DMS114 treated with DMSO at 0.1 percent for 48 hours (cell line): ENCODE results near the gene HAUS5.
"Not testable (repeated sequence)": the region's sequence is repeated elsewhere in the genome, so short reads cannot be mapped to it uniquely, and the experiment has no call there.

ENCODE experiments used
- DNase-seq: peaks from one replicate; lab custom pipeline; 2025; ENCODE audit not compliant: unreplicated experiment; lab: John Stamatoyannopoulos, UW

Gene HAUS5, protein sequence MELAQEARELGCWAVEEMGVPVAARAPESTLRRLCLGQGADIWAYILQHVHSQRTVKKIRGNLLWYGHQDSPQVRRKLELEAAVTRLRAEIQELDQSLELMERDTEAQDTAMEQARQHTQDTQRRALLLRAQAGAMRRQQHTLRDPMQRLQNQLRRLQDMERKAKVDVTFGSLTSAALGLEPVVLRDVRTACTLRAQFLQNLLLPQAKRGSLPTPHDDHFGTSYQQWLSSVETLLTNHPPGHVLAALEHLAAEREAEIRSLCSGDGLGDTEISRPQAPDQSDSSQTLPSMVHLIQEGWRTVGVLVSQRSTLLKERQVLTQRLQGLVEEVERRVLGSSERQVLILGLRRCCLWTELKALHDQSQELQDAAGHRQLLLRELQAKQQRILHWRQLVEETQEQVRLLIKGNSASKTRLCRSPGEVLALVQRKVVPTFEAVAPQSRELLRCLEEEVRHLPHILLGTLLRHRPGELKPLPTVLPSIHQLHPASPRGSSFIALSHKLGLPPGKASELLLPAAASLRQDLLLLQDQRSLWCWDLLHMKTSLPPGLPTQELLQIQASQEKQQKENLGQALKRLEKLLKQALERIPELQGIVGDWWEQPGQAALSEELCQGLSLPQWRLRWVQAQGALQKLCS

DNA sequence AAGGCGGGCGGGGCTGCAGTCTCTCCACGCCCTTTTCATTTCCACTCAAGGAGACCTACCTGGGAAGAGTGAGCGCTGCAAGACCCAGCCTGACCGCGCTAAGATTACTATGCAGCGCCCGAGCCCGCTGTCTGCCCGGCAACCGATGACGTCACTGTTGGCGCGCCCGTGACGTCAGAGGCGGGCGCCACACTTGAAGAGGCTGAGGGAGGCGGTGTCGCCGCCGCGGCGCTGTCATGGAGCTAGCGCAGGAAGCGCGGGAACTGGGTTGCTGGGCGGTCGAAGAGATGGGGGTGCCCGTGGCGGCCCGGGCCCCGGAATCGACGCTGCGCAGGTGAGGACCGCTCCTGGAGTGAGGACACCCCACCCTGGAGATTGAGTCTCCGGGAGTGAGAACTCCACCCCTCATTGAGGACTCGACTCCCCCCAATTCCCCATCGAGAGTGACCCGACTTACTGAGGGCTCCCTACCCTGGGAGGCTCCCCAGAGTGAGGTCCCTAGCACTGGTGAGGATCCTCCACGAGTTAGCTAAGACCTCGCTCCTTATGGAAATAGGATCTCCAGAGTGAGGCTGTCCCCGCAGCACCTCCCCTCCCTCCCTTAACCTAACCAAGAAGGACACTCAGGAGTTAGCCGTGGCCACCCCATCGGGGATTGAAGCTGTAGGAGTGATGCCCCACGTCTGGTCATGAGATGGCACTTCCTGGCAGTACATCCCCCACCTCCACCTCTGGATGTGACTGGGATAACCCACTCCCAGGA, at the start of gene HAUS5:
HAUS5 (plus strand) TSS at position 177 of the 763 bp plus-strand sequence; CDS start at position 237, 60 bp downstream.
- DNase-seq, result peak; percentile 89

DNA sequence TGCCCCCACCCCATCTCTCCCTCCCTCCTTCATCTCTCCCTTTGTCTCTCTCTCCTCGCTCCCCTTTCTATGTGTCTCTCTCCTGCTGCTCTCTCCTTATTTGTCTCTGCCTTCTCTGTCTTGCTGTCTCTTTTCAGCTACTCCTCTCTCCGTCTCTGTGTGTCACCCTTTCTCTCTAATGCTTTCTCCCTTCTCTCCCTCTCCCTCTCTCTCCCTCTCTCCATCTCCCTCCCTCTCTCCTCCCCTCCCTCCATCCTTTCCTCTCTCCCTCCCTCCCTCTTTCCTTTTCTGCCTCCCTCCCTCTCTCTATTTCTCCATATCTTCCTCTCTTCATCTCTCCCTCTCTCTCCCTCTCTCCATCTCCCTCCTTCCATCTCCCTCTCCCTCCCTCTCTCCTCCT, 49.8 kb upstream of the HAUS5 start:
- no peak for DNase-seq

DNA sequence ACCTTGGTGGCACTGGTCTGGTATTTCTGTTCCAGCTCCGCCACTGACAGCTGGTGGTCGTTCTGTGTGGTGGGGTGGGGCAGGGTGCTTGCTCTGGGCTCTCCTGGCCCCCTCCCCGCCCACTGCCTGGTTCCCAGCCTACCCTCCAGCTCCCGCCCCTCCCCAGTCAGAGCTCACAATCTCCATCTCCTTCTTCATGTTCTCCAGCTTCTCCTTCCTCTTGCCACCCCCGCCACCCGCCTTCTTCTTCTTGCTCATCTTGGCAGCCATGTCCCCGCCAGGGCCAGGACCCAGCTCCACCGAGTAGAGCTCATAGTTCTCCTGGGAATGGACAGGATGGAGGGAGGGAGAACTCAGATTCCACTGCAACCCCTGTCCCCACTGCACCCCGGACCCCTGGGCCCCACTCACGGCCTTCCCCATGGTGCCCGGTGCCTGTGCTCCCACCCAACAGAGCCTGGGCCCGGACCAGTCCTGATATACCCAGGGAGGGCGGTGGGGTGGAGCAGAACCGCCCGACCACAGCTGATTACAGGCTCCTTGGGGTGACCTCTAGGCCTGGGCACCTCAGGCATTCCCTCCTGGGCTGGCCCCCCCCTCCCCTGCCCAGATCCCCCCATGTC, 49.2 kb upstream of the HAUS5 start, which contains the start of gene ATP4A:
ATP4A (minus strand) TSS at position 452 of the 623 bp plus-strand sequence; CDS start at position 423, 29 bp downstream.
- no peak for DNase-seq

DNA sequence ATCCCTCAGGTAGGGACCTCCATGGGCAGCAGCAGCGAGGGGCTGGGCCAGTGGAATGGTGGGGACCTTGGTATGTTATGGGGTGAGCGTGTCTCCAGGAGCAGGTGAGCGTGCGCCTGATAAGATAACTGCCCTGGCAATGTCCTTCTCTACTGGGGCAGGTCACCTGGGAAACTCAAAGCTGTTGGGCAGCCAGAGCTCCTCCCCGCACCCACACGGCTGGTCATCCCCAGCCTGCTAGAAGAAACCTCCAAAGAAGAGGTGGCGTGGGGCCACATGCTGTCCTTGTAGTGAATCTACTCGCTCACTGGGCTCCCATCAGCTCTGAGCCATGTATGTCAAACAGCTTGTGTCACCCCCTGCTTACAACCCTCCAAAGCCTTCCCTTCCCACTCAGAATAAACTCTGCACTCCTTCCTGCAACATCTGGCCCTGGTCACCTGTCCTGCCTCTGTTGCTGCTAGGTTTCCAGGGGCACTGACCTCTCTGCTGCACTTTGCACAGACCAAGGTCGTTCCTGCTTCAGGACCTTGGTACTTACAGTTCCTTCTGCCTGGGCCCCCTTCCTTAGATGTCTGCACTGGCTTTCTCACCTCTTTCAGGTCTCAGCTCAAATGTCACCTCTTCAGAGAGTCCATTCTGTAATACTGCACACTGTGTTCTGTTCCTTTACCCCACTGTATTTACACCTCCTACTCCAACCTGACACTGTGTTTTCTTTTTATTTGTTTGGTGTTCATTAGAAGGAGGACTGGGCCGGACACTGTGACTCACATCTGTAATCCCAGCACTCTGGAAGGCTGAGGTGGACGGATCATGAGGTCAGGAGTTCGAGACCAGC, 47.3 kb upstream of the HAUS5 start:
- no peak for DNase-seq

DNA sequence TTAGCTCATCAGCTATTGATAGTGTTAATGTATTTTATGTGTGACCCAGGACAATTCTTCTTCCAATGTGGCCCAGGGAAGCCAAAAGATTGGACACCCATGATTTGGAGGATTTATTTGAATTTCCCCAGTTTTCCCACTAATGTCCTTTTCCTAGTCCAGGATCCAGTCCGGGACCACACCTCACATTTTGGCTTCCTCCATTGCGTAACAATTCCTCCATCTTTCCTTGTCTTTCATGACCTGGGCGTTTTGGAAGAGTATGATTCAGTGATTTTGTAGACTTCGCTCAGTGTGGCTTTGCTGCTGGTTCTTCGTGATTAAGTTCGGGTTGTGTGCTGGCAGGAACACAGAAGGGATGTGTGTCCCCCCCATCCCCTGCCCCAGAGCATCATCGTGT, 45.8 kb upstream of the HAUS5 start:
- DNase-seq, result no peak

DNA sequence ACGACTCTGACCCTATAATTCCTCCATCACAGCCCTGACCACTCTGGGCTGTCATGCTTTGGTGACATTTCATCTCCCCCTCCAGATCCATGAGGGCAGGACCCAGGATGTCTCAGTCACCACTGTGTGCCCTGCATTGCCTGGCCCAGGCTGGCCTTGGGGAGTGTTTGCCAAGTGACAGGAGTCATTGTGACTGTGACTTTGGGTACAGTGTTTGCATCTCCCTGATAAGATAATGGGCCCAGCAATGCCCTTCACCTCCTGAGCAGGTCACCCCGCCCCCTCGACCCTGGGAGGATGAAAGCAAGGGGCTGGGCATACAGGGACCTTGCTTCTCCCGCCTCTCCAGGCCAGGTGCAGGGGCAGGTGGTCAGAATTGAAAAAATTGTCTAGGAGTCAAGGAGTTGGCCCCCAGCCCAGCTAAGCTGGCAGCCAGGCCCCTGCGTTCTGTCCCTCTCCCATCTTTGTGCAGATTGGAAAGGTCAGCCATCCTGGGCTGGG, 43.2 kb upstream of the HAUS5 start:
- no peak for DNase-seq

DNA sequence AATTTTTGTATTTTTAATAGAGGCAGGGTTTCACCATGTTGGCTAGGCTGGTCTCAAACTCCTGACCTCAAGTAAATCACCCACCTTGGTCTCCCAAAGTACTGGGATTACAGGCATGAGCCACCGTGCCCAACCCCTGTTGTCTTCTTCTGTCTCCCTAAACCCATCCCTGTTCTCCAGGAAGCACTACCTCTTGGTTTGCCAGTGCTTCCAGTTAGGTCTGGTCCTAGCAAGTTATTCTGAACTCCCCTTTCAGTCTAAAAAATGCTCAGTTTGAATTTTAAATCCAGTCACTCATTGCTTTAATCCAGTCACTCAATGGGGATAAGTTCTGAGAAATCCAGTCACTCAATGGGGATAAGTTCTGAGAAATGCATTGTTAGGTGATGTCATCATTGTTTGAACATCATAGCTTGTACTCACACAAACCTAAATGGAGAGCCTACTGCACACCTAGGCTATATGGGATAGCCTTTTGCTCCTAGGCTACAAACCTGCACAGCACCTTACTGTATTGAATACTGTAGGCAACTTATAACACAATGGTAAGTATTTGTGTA, 41.0 kb upstream of the HAUS5 start:
- DNase-seq, result no peak

DNA sequence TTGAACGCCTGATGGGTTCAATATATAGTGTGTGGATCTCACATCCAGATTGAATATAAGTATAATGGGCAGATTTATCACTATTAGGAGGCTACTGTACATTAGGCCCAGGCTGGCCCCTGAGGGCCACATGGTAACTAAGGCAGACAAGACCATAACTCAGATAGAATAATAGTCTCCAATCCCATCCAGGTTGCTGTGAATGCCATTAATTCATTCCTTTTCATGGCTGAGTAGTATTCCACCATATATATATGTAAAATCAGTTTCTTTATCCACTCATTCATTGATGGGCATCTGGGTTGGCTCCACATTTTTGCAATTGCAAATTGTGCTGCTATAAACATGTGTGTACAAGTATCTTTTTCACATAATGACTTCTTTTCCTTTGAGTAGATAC, 34.6 kb upstream of the HAUS5 start:
- no peak for DNase-seq

DNA sequence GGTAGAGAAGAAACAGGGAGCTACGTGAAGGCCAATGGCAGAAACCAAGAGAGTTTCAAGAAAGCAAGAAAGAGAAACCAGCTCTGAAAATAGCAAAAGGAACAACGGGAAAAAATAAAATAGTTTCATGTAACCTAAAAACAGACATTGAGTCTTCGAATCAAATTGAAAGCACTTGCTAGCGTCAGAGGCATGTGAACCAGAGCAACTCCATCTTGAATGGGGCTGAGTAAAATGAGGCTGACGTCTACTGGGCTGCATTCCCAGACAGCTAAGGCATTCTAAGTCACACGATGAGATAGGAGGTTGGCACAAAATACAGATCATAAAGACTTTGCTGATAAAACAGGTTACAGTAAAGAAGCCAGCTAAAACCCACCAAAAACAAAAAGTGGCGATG, 33.8 kb upstream of the HAUS5 start:
- no peak for DNase-seq

DNA sequence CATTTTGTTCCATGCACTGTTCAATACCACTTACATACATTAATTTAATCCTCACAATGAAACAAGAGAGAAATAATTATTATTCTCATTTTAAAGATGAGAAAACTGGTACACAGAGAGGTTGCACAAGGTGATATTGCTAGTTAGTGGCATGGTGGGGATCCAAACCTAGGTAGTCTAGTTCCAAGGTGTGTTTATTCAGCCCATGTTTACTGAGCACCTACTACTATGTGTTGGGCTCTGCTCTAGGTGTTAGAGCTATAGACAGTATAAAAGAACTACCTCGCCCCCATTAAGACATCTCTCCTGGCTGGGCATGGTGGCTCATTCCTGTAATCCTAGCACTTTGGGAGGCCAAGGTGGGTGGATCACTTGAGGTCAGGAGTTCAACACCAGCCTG, 29.8 kb upstream of the HAUS5 start:
- DNase-seq, result no peak

DNA sequence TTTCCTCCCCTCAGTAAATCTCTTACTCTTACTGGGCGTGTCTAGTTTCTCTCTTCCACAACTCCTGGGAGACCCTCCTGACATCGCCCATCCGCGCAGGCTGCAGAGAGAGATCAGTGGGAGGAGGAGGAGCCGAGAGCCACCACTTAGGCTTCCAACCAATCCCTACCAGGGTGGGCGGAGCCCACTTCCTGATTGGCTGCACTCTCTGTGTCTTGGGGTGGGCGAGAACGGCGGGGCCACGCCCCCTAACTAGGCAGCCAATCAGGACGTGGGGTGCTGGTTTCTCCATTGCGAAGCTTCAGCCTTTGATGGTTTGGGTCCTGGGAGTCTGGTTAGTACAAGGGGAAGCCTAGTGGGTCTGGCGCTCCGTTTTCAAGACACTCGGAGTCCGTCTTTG, 26.7 kb upstream of the HAUS5 start, which contains the start of gene PMIS2:
PMIS2 (plus strand) TSS at position 326 of the 400 bp plus-strand sequence. CDS start 87 bp downstream, outside the sequence.
- no peak for DNase-seq

DNA sequence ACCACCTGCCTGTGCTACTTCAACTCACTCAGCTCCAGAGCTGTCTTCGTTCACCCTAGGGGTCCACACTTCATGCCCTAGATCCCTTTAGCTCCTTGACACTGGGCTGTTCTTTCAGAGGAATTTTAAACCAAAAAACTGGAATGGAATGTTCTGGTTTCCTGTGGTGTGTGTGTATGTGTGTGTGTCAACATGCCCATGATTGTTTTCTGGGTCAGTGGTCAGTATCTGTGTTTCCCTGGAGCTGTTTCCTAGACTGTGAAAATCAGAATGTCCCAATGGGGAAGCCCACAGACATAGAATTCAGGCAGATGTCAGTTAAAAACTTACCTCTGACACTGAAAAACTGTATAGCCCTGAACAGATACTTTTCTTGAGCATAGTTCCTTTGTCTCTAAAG, 25.2 kb upstream of the HAUS5 start:
- no peak for DNase-seq

DNA sequence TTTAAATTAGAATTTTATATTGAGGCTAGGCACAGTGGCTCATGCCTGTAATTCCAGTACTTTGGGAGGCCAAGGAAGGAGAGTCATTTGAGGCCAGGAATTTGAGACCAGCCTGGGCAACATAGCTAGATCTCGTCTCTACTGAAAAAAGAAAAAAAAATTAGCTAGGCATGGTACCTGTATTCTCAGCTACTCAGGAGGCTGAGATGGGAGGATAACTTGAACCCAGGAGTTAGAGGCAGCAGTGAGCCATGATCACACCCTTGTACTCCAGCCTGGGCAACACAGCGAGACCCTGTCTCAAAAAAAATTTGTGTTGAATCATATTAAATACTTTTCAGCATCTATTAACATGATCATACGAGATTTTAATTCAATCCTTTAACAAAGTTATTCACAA, 21.7 kb upstream of the HAUS5 start:
- no peak for DNase-seq

DNA sequence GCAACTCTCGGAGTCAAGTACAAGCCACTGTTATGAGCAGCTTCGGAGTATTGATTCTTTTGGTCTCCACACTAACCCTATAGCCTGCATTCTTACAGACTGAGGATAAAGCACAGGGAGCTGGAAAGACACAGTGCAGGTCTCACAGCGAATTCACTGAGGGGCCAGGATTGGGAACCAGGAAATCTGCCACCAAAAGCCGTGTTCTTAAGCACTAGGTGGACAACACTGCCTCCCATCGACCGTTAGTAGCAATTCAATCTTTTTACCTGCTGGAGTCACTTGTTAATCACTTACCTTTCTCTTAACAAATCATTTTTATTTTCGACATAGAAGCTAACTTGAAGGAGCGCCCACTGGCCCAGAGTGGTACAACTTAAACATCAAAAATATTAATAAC, 20.3 kb upstream of the HAUS5 start:
- no peak for DNase-seq

DNA sequence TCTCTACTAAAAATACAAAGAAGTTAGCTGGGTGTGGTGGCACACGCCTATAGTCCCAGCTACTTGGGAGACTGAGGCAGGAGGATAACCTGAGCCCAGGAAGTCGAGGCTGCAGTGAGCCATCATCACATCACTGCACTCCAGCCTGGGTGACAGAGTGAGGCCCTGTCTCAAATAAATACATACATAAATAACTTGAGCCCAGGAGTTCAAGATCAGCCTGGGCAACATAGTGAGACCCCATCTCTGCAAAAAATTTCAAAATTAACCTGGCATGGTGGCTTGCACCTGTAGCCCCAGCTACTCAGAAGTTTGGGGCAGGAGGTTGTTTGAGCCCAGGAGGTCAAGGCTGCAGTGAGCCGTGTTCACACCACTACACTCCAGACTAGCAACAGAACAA, 17.5 kb upstream of the HAUS5 start:
- DNase-seq, result not testable (repeated sequence)

DNA sequence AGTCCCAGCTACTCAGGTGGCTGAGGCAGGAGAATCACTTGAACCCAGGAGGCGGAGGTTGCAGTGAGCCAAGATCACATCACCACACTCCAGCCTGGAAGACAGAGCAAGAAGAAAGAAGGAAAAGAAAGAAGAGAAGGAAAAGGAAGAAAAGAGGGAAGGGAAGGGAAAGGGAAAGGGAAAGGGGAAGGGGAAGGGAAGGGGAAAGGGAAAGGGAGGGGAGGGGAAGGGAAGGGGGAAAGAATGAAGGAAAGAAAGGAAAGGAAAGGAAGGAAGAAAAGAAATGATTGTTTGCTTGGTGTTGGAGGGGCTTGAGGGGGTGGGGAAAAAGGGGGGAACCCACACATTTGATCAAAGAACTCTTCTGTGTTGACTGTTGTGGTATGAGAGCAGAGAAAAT, 16.6 kb upstream of the HAUS5 start:
- no peak for DNase-seq

DNA sequence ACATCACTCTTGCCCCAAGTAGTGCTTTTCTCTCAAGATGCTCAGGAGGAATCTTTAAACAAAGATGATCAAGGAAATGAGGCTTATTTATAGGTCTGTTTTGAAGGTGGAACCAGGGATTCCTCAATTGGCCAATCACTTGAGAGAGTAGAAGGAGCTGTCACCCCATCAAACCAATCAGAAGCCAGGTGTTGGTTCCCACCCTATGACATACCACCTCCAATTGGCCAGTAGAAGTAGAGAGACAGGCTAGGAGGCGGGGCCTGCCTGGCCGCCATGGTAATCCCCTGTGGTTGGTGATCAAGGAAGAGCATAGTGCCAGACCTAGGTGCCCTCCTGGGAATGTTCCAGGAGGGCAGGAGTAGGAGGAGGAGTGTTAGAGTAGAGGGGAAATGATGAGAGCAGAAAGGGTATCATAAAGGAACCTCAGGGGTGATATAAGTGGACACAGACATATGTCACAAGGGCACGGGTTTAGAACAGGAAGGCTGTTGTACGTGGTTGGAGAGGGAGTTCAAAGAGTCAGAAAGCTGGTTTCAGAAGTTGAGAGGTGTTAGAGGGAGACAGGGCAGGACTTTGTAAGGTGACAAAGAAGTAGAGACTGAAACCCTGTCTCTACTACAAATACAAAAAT, 16.1 kb upstream of the HAUS5 start:
- DNase-seq, result no peak

DNA sequence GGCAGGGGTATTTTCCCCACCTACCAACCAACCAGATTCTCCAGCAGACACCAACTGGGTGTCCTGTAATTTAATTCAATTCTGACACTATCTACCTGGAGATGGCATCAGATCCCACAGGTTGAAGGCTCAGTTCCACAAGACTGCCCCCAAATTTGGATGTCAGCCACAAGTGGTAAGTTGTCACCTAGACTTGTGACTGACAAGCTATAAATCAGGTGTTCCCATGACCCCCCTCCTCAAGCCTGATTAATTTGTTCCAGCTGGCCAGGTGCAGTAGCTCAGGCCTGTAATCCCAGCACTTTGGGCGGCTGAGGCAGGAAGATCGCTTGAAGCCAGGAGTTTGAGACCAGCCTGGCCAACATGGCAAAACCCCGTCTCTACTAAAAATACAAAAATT, 10.6 kb upstream of the HAUS5 start:
- no peak for DNase-seq

DNA sequence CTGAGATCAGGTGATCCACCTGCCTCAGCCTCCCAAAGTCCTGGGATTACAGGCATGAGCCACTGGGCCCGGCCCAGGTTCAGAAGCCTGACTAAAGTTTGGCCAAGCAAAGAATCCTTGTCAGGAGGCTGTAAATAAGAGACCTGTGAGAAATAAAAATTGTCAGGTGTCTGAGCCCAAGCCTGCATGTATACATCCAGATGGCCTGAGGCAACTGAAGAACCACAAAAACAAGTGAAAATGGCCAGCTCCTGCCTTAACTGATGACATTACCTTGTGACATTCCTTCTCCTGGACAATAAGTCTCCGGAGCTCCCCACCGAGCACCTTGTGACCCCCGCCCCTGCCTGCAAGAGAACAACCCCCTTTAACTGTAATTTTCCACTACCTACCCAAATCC, 8.1 kb upstream of the HAUS5 start:
- not testable (repeated sequence) for DNase-seq
